MM.1S (cell line): Measurements from ENCODE around the gene PKD2L1.

Experiments
- EZH2phosphoT487 ChIP-seq: fragments of 300-600 bp; sonication (generic); IDR thresholded peaks from 2 replicates; pipeline ENCODE4 v1.6.1; 2018; ENCODE audit warnings: antibody characterized with exemption, low read length
- TF ChIP-seq, protein P1 (sequence below): fragments of 300-600 bp; sonication (generic); IDR thresholded peaks from 2 replicates; pipeline ENCODE4 v1.5.1; 2016; ENCODE audit warnings: antibody characterized with exemption, low read length, mixed read lengths

DNA sequence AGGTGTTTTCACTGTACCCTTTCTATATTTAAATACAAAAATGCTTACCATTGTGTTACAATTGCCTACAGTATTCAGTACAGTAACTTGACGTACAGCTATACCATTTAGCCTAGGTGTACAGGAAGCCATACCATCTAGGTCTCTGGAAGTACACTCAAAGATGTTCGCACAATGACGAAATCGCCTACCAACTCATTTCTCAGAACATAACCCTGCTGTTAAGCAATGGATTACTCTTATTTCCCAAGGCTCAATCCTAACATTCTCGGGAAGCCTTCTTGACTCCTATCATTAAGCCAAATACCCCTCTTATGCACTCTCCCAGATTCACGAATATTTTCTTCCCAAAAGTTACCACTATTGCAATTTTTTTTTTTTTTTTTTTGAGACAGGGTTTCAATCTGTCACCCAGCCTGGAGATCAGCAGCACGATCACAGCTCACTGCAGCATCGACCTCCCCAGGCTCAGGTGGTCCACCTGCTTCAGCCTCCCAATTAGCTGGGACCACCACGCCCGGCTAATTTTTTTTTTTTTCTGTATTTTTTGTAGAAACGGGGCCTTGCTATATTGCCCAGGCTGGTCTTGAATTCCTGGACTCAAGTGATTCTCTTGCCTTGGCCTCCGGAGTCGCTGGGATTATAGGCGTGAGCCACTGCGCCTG is 64.1 kb downstream of the PKD2L1 start:
- TF ChIP-seq EZH2phosphoT487, result no peak
- TF ChIP-seq, protein P1, sequence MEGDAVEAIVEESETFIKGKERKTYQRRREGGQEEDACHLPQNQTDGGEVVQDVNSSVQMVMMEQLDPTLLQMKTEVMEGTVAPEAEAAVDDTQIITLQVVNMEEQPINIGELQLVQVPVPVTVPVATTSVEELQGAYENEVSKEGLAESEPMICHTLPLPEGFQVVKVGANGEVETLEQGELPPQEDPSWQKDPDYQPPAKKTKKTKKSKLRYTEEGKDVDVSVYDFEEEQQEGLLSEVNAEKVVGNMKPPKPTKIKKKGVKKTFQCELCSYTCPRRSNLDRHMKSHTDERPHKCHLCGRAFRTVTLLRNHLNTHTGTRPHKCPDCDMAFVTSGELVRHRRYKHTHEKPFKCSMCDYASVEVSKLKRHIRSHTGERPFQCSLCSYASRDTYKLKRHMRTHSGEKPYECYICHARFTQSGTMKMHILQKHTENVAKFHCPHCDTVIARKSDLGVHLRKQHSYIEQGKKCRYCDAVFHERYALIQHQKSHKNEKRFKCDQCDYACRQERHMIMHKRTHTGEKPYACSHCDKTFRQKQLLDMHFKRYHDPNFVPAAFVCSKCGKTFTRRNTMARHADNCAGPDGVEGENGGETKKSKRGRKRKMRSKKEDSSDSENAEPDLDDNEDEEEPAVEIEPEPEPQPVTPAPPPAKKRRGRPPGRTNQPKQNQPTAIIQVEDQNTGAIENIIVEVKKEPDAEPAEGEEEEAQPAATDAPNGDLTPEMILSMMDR, result no peak
